ENCODE measurements around the gene SHOC1.

DNA sequence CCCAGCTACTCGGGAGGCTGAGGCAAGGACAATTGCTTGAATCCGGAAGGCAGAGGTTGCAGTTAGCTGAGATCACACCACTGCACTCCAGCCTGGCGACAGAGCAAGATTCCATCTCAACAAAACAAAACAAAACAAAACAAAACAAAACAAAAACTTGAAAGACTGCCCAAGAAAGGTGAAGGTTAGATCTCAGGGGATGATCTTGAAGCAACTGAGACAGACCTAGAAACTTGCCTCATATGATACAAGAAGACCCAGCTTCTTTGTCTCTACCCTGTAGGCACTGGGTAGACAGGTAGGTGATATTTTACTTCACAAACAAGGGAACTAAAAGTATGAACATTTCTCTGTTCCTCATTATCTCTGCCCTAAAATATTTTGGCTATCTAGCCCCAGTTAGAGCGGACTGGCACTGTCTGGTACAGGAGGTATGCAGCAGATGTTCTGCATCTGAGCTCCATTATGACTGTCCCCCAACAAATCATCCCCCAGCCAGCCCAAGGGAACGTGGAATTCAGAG, 26.3 kb upstream of the SHOC1 start:
- TF ChIP-seq, protein P1, sequence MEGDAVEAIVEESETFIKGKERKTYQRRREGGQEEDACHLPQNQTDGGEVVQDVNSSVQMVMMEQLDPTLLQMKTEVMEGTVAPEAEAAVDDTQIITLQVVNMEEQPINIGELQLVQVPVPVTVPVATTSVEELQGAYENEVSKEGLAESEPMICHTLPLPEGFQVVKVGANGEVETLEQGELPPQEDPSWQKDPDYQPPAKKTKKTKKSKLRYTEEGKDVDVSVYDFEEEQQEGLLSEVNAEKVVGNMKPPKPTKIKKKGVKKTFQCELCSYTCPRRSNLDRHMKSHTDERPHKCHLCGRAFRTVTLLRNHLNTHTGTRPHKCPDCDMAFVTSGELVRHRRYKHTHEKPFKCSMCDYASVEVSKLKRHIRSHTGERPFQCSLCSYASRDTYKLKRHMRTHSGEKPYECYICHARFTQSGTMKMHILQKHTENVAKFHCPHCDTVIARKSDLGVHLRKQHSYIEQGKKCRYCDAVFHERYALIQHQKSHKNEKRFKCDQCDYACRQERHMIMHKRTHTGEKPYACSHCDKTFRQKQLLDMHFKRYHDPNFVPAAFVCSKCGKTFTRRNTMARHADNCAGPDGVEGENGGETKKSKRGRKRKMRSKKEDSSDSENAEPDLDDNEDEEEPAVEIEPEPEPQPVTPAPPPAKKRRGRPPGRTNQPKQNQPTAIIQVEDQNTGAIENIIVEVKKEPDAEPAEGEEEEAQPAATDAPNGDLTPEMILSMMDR (IDR thresholded peaks at IDR 0.05): no peak
- TF ChIP-seq EZH2 (IDR thresholded peaks at IDR 0.05; ENCODE audit: borderline replicate concordance, insufficient read depth, low read depth, low read length, poor library complexity, severe bottlenecking): no peak

All from B cell (primary cell).